T-helper 9 cell (primary cell): ENCODE measurements around the gene FGFR3.
A peak's percentile ranks its signal among the peaks of the same experiment; 100 is the strongest.
"Not testable (repeated sequence)": the region's sequence is repeated elsewhere in the genome, so short reads cannot be mapped to it uniquely, and the experiment has no call there.

Source experiments
- DNase-seq: peaks from one replicate; pipeline ENCODE4 v3.0.0-alpha.2; 2020

The FGFR3 gene

DNA sequence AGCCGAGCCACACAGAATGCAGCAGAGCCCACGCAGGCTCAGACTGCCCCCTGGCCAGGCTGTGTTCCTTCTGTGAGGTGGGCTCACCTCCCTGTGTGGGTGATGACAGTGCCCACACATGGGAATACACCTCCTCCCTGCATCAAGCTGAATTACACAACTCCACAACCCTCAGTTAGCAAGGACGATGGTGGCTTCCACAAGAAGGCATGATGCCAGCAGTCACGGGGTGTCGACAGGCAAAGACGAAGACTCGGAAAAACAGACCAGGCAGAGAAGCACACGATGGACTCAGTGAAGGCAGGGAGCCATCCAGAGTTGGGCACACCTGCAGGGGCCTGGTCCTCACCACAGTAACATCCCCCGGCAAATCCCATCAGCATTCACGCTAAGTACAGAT, 50.8 kb downstream of the FGFR3 start:
- DNase-seq = no peak

DNA sequence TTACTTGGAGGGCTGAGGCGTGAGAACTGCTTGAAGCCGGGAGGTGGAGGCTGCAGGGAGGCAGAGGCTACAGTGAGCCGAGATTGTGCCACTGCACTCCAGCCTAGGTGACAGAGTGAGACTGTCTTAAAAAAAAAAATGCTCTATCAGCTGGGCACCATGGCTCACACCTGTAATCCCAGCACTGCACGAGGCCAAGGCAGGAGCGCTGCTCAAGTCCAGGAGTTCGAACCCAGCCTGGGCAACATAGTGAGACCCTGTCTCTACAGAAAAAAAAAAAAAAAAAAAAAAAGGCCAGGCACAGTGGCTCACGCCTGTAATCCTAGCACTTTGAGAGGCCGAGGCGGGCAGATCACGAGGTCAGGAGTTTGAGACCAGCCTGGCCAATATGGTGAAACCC, 51.5 kb downstream of the FGFR3 start:
- not testable (repeated sequence) for DNase-seq

DNA sequence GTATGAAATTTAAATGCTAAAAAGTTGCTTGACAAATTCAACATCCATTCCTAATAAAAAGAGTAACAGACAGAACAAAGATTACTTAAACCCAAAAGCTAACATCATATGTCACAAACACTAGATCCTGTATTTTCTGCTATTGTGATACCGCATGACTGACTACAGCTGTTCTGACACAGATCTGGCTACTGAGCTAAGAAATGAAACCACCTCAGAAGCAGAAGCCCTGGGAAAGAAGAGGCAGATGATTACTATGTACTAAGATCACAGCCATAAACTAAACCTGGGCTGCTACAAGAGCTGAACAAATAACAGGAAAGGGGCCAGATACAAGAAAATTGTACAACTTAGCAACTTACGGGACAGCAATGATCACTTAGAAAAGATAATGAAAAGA, 53.5 kb downstream of the FGFR3 start:
- DNase-seq = no peak

DNA sequence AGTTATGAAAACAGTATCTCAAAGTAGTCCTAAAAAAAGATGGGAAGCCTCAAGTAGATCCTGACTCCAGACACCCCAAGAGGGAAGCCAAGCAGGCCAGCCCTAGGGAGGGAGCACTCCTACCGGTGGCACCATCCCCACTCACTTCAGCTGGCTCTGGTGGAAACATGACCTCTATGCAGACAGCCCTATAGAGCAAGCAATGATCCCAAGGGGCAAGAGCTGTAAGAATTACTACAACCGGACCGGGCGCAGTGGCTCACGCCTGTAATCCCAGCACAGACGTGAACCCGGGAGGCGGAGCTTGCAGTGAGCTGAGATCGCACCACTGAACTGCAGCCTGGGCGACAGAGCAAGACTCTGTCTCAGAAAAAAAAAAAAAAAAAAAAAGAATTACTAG, 57.2 kb downstream of the FGFR3 start:
- DNase-seq = no peak

DNA sequence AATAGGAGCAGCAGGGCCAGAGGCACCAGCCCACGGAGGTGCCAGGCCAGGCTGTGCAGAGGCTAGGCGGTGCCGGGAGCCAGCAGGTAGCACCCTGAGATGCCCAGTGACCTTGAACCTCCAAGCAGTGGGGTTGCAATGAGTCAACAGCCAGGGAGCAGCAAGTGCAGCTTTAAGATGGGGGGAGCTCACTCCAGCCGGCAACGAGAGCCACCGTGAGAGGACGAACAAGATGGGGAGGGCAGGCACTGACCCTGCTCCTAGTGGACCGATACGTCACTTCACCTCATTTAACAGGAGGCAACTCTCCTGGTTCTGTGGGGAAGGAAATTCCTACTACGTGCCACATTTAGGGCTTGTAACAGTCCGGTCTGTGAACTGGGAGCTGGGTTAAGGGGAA, 58.1 kb downstream of the FGFR3 start:
- no peak for DNase-seq

DNA sequence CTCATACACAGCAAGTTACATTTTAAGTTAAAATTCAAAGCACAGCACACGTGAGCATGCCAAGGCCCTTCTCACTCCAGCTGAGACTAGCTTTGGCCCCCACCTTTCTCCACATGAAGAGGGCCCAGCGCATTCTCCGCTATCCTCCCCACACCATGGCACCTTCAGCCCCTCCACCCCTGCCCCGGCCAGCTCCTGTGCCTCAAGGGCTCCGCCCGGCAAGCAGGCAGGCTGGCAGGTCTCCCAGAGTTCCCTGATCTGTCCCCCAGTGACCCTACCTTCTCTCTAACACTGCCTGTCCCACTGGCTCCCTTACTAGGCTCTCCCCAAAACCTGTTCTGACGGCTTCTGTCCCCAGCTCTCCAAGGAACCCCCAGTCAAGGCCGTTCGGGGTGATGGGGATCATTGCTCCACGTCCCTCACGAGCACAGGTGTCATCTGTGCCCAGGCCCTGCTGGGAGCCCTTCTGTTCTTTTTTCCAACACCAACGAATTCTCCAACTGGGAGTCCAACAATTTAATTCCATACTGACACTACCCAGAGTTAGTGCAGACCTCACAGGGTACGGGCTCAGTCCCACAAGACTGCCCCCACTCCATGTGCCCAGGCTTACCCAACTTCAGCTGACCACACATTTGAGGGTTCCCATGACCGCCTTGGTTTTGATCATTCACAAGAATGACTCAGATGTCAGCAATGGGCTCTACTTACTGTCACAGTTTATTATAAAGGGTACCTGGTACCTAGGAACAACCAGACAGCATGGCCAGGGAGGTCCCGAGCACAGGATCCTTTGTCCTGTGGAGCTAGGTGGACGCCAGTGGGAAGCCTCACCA, 58.7 kb downstream of the FGFR3 start:
- no peak for DNase-seq

DNA sequence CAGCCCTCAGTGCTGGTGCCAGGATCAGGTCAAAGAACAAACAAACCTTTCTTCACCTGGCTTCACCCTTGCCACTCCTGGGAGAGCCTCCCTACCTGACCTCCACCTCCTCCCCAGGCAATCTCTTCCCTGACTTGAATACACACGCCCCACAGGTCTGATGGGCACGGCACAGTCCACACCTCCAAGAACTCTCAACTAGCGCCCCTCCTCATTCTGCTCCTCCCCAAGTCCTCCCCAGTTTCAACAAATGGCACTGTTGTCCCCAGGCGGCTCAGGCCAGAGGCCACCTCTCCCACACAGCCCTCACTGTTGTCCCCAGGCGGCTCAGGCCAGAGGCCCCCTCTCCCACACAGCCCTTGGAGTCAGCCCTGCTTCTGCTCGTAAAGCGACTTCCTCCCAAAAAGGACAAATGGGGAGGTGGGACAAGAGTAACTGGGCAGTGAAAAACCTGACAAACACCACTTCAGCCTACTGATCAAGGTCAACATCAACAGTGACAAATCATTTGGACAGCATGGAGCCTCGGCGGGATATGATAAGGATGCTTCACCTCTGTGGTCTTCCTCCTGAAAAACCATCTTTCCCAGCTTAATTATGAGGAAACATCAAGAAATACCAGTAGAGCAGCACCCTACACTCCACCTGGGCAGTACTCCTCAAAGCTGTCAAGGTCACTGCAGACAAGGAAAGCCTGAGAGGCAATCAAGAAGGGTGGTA, 60.0 kb downstream of the FGFR3 start:
- DNase-seq = no peak

DNA sequence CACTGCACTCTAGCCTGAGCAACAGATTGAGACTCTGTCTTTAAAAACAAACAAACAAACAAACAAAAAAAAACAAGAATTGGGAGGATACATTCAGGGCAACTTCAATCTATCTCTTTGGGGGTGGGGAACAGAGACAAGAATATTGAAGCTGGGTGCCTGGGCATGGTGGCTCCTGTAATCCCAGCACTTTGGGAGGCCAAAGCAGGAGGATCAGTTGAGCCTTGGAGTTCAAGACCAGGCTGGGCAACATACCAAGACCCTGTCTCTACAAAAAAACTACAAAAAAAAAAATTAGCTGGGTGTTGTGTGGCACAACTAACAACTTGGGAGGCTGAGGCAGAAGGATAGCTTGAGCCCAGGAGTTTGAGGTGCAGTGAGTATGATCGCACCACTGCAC, 61.7 kb downstream of the FGFR3 start:
- no peak for DNase-seq

DNA sequence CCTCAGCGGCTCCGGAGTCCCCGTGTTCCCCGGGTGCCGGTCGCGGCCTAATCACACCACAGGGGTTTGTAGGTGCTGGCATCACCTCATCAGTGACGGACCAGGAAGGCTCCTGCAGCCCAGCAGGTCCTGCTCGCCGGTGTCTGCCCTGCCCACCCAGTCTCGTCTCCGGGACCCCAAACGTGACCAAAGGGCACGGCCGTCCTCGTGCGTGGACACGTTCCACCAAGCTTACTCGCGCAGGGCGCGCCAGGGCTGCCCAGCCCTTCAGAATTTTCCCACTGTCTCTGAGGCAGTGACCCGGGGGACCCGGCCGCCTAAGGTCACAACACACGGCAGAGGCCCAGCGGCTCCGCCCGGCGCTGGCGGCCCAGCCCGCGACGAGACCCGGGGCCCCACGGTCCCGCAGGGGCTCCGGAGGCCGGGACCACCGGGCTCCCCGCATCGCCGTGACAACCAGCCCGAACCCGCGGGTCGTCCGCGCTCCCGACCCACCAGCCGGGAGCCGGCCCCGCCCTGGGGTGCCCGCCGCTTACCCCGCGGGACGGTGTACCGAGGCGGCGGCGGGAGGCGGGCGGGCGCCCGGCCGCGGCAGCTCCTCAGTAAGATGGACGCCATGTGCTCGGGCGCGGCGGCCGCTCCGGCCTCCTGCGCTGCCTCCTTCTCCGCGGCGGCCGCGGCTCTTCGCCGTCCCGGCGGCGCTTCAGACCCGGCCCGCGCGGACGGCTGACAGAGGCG, 62.4 kb downstream of the FGFR3 start:
- peak; percentile 5 for DNase-seq

DNA sequence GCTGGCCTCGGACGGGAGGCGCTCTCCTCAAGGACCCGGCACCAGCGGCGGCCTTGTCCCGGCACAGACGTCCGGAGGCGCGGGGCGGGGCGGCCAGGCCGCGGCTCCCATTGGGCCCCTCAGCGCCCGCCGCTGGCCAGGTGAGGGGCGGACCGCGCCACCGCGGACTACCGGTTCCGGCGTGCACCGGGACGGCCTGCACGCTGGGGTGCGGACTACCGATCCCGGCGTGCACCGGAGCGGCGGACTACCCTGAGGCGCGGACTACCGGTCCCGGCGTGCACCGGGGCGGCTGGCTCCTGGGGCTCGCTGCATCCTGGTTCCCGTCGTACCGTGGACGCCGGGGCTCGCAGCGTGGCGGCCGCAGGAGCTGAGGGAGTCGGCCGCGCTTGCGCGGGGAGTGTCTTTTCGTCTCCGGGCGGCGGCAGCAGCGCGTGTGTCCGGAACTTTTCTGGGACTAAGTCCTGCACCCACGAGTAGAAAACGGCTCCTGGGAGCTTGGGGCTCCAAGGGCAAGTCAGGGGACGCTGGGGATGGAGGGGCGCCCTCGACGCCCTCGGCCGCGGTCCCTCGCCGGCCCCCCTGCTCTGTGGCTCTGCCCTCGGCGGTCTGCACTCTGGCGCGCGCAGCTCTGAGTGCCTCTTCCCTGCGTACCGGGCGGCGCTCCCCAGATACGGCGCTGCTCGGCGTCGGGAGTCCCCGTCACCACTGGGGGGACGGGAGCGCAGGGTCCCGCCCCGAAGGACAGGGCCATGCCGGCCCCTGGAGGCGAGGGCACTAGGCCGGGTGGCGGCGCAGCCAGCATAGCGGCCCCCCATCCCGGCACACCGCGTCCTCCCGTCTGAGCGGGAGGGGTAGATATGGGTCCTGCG, 63.2 kb downstream of the FGFR3 start, which contains the start of gene LETM1:
LETM1 (minus strand) TSS at position 86 of the 872 bp plus-strand sequence. CDS start 206 bp downstream, outside the sequence.
- DNase-seq = peak; percentile 87

DNA sequence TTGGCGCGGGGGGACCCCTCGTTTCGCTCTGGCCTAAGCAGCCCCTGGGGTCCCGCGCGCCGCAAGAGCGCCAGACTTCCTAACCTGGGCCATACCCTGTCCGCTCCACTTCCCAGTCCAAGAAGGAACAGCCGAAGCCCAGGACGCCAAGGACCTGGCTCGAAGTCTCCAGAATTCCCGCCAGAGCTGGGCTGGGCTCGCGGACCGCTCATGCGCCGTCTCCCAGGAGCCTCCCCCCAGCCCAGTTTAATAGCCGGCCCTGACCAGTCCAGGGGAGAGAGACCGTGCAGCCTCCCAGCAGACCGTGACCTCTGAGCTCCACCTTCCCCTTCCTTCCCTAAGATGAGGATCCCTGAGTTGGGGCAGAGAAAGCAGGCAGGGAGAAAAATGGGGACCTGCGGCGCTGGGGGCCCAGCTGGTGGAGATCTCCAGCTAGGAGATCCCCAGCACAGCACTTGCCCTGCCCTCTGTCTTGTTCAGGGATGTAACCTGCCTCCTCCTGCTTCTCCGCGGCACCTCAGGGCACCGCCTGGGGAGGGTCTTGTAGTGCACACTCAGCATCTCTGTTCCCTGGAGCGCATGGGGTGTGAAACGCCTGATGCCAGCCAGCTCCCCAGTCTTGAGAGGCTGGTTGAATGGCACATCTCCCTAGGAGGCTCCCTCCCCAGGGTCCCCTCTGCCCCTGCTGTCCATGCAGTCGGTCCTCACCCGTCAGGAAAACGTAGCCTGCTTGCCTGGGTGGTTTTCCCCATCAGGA, 64.0 kb downstream of the FGFR3 start:
- no peak for DNase-seq

DNA sequence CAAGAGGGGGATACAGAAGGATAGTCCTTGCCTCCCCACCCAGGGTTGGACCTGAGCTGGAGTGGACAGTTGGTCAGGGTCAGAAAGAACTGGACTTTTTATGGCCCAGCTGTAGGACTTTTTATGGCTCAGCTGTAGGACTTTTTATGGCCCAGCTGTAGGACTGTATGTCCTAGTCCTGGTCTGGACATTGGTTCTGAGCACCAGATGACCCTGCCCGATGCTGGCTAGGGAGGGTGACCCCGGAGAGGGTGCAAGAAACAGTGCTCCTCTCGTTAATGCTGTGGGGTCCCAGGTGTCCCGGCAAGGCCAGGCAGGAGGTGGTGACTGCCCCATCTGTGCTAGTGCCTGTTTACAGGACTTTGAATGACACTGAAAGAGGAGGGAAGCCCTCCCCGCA, 64.8 kb downstream of the FGFR3 start:
- DNase-seq = no peak
